Uterus (tissue), 2 donors: Measurements from ENCODE around the gene DYNAP.

Source experiments
- CTCF ChIP-seq, 4 experiments: fragments of 200-600 bp in 2 of 4; fragments of 450-650 bp in 2 of 4; sonication (generic) in 2 of 4; IDR thresholded peaks; one replicate each; pipeline ENCODE4 v1.5.1; 2016 to 2019; ENCODE audit warnings: antibody characterized with exemption in 4 of 4, mild to moderate bottlenecking in 2 of 4, moderate library complexity in 1 of 4
- POLR2A ChIP-seq, 2 donors: fragments of 450-650 bp; IDR thresholded peaks; one replicate each; pipeline ENCODE4 v1.6.1; 2016; ENCODE audit warnings: antibody characterized with exemption in 2 of 2, mild to moderate bottlenecking in 1 of 2, moderate library complexity in 1 of 2

DNA sequence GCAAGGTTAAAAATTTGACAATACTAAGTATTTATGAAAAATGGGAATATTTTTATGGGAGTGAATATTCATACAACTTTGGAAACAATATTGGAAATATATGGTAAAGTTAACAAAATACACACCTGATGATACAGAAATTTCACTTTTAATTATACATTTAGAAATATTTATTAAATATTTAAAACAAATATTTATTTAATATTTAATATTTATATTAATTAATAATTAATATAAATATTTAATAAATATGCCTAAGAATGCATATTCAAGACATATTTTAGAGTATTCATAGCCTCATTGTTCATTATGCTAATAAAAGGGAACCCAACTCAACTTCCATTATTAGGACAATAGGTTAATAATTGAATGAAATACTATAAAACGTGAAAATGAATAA lies 7.0 kb upstream of the DYNAP start:
- no peak for TF ChIP-seq CTCF (IDR thresholded peaks at IDR 0.05)
- TF ChIP-seq POLR2A (IDR thresholded peaks at IDR 0.05) = no peak
